BE2C (cell line): ENCODE results near the gene PARK7.
A peak's percentile ranks its signal among the peaks of the same experiment; 100 is the strongest.
"Not testable (repeated sequence)": the region's sequence is repeated elsewhere in the genome, so short reads cannot be mapped to it uniquely, and the experiment has no call there.

Experiments used
- DNase-seq: peaks from one replicate; pipeline ENCODE4 v3.0.0-alpha.2; 2020
- H3K27me3 ChIP-seq: fragments of 250-450 bp; sonication (Bioruptor Pico); 2 replicates; pipeline ENCODE4 v1.5.1; 2020; ENCODE audit warnings: mild to moderate bottlenecking
- H3K36me3 ChIP-seq: fragments of 250-450 bp; sonication (Bioruptor Pico); 2 replicates; pipeline ENCODE4 v1.5.1; 2020; ENCODE audit warnings: mild to moderate bottlenecking
- H3K4me1 ChIP-seq: fragments of 250-450 bp; sonication (Bioruptor Pico); 2 replicates; pipeline ENCODE4 v1.5.1; 2020
- H3K4me3 ChIP-seq: 2 replicates; pipeline ENCODE4 v1.5.1; 2011; ENCODE audit warnings: low read depth, low read length
- H3K9me3 ChIP-seq: fragments of 250-450 bp; sonication (Bioruptor Pico); 2 replicates; pipeline ENCODE4 v1.5.1; 2020
- CTCF ChIP-seq: IDR thresholded peaks from 2 replicates; pipeline ENCODE4 v1.5.1; 2012; ENCODE audit warnings: mild to moderate bottlenecking, low read depth, low read length

The PARK7 gene

GRCh38 chr1:7941437-7941793, 20.1 kb upstream of the PARK7 start:
- no peak overlapping the region for H3K4me3 ChIP-seq
- no peak for TF ChIP-seq CTCF
- H3K27me3 ChIP-seq = peaks cover 6% of the 10 kb centered on the region; the same call in 1 of the 2 replicates
- no peaks in the 10 kb centered on the region for H3K9me3 ChIP-seq
- no peaks in the 10 kb centered on the region for H3K4me1 ChIP-seq
- no peaks in the 10 kb centered on the region for H3K36me3 ChIP-seq
- DNase-seq = no peak

DNA sequence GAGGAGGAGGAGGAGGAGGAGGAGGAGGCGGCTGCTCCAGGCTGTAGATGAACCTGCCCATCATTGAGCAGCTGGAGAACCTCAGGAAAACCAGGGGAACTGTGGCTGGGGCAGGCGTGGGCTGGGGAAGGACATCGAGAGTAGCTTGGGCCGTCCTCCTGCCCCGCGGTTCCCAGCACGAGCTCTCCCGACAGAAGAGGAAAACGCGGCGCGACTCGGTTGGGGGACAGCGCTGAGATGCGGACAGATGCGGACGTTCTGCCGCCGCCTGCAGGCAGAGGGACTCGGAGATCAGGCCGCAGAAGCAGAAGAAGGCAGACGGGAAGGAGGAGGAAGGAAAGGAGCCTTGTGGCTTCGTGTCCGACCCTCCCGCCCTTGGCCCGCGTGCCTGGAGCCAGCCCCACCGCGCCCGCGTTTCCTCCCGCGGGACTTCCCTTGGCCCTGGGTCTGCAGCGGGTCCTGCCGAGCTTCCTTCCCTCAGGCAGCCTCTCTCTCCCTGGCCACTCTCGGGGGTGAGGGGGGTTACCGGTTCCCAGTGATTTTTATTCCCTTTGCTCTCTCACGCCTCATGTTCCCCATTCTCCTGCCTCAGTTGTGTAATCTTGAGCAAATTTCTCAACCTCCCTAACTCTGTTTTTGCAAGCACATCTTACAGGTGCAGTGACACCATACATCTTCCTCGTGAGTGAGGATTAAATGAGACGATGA, 19.1 kb upstream of the PARK7 start:
- TF ChIP-seq CTCF = peak; percentile 16
- Histone ChIP-seq H3K27me3 (peaks cover 6% of the 10 kb centered on the region; the same call in 1 of the 2 replicates), H3K36me3 (no peaks in the 10 kb centered on the region), H3K9me3 (no peaks in the 10 kb centered on the region), H3K4me1 (no peaks in the 10 kb centered on the region), H3K4me3 (no peak overlapping the region)
- DNase-seq = peak; percentile 41

DNA sequence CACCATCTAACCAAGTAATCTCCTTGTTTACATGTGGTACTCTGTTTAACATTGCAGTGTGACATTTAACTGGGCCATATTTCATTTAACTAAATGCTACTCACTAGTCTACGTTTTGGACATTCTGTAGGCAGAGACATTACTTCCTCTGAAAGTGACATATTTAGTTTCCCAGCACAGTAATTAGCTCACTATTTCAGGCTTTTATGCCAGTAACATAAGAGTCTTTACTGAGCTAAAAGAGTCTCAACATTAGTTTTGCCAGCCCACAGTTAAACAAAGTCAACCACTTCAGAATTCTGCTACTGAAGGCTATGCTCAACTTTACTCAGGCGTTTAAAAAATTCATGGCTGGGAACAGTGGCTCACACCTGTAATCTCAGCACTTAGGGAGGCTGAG, 18.3 kb upstream of the PARK7 start:
- H3K36me3 ChIP-seq = no peaks in the 10 kb centered on the region
- H3K27me3 ChIP-seq = peaks cover 6% of the 10 kb centered on the region; the same call in 1 of the 2 replicates
- H3K4me1 ChIP-seq = no peaks in the 10 kb centered on the region
- TF ChIP-seq CTCF = no peak
- DNase-seq = no peak
- no peak overlapping the region for H3K4me3 ChIP-seq
- no peaks in the 10 kb centered on the region for H3K9me3 ChIP-seq

DNA sequence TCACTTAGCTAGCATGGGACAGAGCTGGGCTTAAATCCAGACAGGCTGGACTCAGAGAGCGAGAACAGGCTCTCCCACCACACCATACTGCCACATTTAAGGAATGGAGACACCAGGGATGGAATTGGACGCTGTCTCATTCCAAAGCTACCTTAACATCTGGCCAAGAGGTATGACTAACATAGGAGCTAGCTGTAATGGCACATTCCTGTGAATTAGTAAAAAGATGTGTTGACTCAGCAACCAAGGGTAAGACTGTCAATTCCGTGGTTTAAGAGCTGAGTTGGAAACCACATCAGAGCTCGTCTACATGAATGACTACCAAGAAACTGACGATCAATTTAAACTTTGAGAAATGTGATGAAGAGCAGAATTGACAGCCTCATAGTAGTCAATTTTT, 12.6 kb upstream of the PARK7 start:
- H3K9me3 ChIP-seq = no peaks in the 10 kb centered on the region

GRCh38 chr1:7952791-7953190, 8.7 kb upstream of the PARK7 start:
- not testable (repeated sequence) for DNase-seq, H3K27me3 ChIP-seq, H3K4me1 ChIP-seq, H3K36me3 ChIP-seq, H3K4me3 ChIP-seq, H3K9me3 ChIP-seq

More for the DNA sequence above, 12.6 kb upstream of the PARK7 start:
- no peak for DNase-seq
- no peaks in the 10 kb centered on the region for H3K36me3 ChIP-seq
- TF ChIP-seq CTCF = no peak
- H3K4me1 ChIP-seq = no peaks in the 10 kb centered on the region
- no peaks in the 10 kb centered on the region for H3K27me3 ChIP-seq
- no peak overlapping the region for H3K4me3 ChIP-seq

- no peaks in the 10 kb centered on the region for H3K36me3 ChIP-seq
- H3K4me1 ChIP-seq = no peaks in the 10 kb centered on the region
- no peaks in the 10 kb centered on the region for H3K27me3 ChIP-seq
- no peak for TF ChIP-seq CTCF
- H3K9me3 ChIP-seq = no peaks in the 10 kb centered on the region
- DNase-seq = no peak
- no peak overlapping the region for H3K4me3 ChIP-seq
These were observed 7.5 kb upstream of the PARK7 start for GRCh38 chr1:7953850-7954609.
